Heart right ventricle (tissue), 16 donors: ENCODE measurements around the gene CHRNG. TPM values are rescaled to one million over a fixed set of nuclear protein-coding genes. Genes with fewer than 3 reads are reported as not detected.
A peak's percentile ranks its signal among the peaks of the same experiment; 100 is the strongest.

ENCODE experiments used
- ATAC-seq, 8 donors: fragments of 200-7000 bp; cut with Tn5 transposase; one replicate each; pipeline ENCODE4 v1.9.1; 2020; ENCODE audit warnings: mild to moderate bottlenecking in 8 of 8, moderate library complexity in 8 of 8, moderate number of reproducible peaks in 1 of 8
- DNase-seq, 2 donors: peaks; one replicate each; pipeline ENCODE4 v3.0.0-alpha.2; 2020
- H3K27ac ChIP-seq, 10 donors: fragments of 200-600 bp; sonication (generic) in 2 of 10; one replicate each; pipeline versions ENCODE4 v1.5.0 to v1.8.0; 2020 to 2022; ENCODE audit warnings: mild to moderate bottlenecking in 3 of 10
- H3K27me3 ChIP-seq, 7 donors: fragments of 200-600 bp; one replicate each; pipeline ENCODE4 v1.8.0; 2021 to 2022; ENCODE audit warnings: mild to moderate bottlenecking in 2 of 7
- H3K36me3 ChIP-seq, 9 donors: fragments of 200-600 bp; sonication (generic) in 1 of 9; one replicate each; pipeline versions ENCODE4 v1.5.0 to v1.8.0; 2020 to 2022; ENCODE audit warnings: mild to moderate bottlenecking in 2 of 9
- H3K4me1 ChIP-seq, 9 donors: fragments of 200-600 bp; sonication (generic) in 1 of 9; one replicate each; pipeline versions ENCODE4 v1.5.0 to v1.8.0; 2020 to 2022; ENCODE audit warnings: mild to moderate bottlenecking in 4 of 9
- H3K4me3 ChIP-seq, 10 donors: fragments of 200-600 bp; sonication (generic) in 2 of 10; one replicate each; pipeline versions ENCODE4 v1.5.0 to v1.8.0; 2020 to 2022; ENCODE audit warnings: mild to moderate bottlenecking in 7 of 10, moderate library complexity in 2 of 10
- H3K9me3 ChIP-seq, 11 donors: fragments of 200-600 bp in 10 of 11; sonication (generic) in 2 of 11; one replicate each; pipeline versions ENCODE4 v1.5.0 to v1.8.0; 2013 to 2022; ENCODE audit warnings: mild to moderate bottlenecking in 2 of 11, control low read depth in 1 of 11, moderate library complexity in 1 of 11
- CTCF ChIP-seq, 9 donors: fragments of 200-600 bp; sonication (generic) in 2 of 9; IDR thresholded peaks; one replicate each; pipeline versions ENCODE4 v1.5.0 to v1.8.0; 2021 to 2022; ENCODE audit warnings: antibody characterized with exemption in 9 of 9, mild to moderate bottlenecking in 5 of 9, moderate library complexity in 1 of 9
- WGBS, 2 donors: extraction: QIAGEN DNeasy Blood & Tissue Kit; methylation state at CpG; one replicate each; pipeline ENCODE4 v1.1.7; 2013; ENCODE audit warnings: inconsistent platforms in 1 of 2; 5-methylcytosine and 5-hydroxymethylcytosine counted together
- intact Hi-C, 10 donors: fragments of 100-400 bp; cut with DNase I; formaldehyde crosslinking; loops; one replicate each; pipeline versions ENCODE4 v1.11.1 to v1.14.2; 2022
- polyA plus RNA-seq, 2 donors: library from polyadenylated mRNA; stranded (reverse); fragments of 200-250 nt; gene quantifications; one replicate each; pipeline ENCODE4 v1.2.3, GENCODE V29; 2013
- total RNA-seq, 10 donors: library from RNA; stranded (reverse); fragmentation: NEBNext Ultra II Directional in 3 of 10; extraction: Animal tissue kit (Norgen Biotek cat#: 25700) in 3 of 10; gene quantifications; one replicate each; pipeline versions ENCODE4 v1.2.1 to v1.2.4, GENCODE V29; 2021 to 2023
- donor health status: Arrhythmogenic right ventricular cardiomyopathy.
- donor health status: ischemic (EF 13 %, LVEDD 7.1; RV severe dilation, severe dysfunction).
- donor health status: healthy with polysubstance abuse.
- donor health status: DM: no; HTN: yes; CAD: no.
- donor health status: DM: no; HTN: no; CAD: no.
- donor health status: ischemic (EF 25% LVEDD 6.9; RV normal size, moderate dysfunction).
- donor health status: ischemic (EF 25% LVEDD 5.7; RV mildly dilated, moderate dysfunction).
- donor health status: healthy.
- donor health status: DM: yes; HTN: yes; CAD: no.
- donor health status: Ischemic cardiomyopathy.
- donor health status: ischemic (EF 35%, LVEDD 5.7; RV mildly dilated, moderate dysfunction).
- donor health status: nonischemic (EF 11% LVEDD 7.7; RV severe dilation, severe dysfunction).
- donor health status: DM: yes; HTN: yes; CAD: no.
- donor health status: PGD.
- donor health status: ischemic (EF 29% LVEDD 5.4; RV normal size, mild dysfunction).
- donor health status: nonischemic (EF 23%, LVEDD 6.1; RV moderate dilation, normal function).

Gene CHRNG
- total and polyA plus RNA-seq, 12 donors, result not detected

GRCh38 chr2:232508251-232508650 is 31.2 kb upstream of the CHRNG start:
- H3K9me3 ChIP-seq, result no peaks in the 10 kb centered on the region
- H3K27me3 ChIP-seq, result peaks cover 3 to 55% (median 28%) of the 10 kb centered on the region in 7 donors
- H3K4me3 ChIP-seq, result no peak overlapping the region
- H3K4me1 ChIP-seq, result peaks cover under 1 to 9% (median 5%) of the 10 kb centered on the region in 9 donors
- 77 to 83% methylated on average over 7 of the region's 7 CpGs for WGBS, 2 donors
- no peak overlapping the region for H3K27ac ChIP-seq
- ATAC-seq (no peak), DNase-seq (no peak)
- no peak for TF ChIP-seq CTCF (IDR thresholded peaks at IDR 0.05)
- intact Hi-C loops, result no loop called here
- H3K36me3 ChIP-seq, result no peaks in the 10 kb centered on the region

GRCh38 chr2:232511336-232511890 is 28.1 kb upstream of the CHRNG start:
- DNase-seq, result peak; percentile 51 to 55
- TF ChIP-seq CTCF (IDR thresholded peaks at IDR 0.05), result no peak
- no peak overlapping the region for H3K27ac ChIP-seq
- 45 to 50% methylated on average over 11 of the region's 11 CpGs for WGBS, 2 donors
- no peaks in the 10 kb centered on the region for H3K36me3 ChIP-seq
- intact Hi-C loops, result loop anchor here in 1 of 10 donors (5.0 kb wide), 1 partner anchor 54 kb away; the partner anchor contains the start of gene ALPI
- no peak overlapping the region for H3K4me3 ChIP-seq
- H3K4me1 ChIP-seq, result peaks cover 0 to 3% (median 0%) of the 10 kb centered on the region in 9 donors
- peaks cover 0 to 38% (median 12%) of the 10 kb centered on the region in 7 donors for H3K27me3 ChIP-seq
- ATAC-seq, result peak in 7 of 8 donors; percentile 49 to 82 (median 71)
- no peaks in the 10 kb centered on the region for H3K9me3 ChIP-seq

GRCh38 chr2:232512602-232513001 is 26.9 kb upstream of the CHRNG start:
- WGBS, 2 donors, result 86% methylated on average over 10 of the region's 10 CpGs
- intact Hi-C loops, result loop anchor here in 1 of 10 donors (5.0 kb wide), 1 partner anchor 55 kb away; the partner anchor contains the start of gene ALPI
- peaks cover 0 to 3% (median 0%) of the 10 kb centered on the region in 9 donors for H3K4me1 ChIP-seq
- DNase-seq (no peak), ATAC-seq (no peak)
- no peaks in the 10 kb centered on the region for H3K36me3 ChIP-seq
- no peak overlapping the region for H3K27ac ChIP-seq
- TF ChIP-seq CTCF (IDR thresholded peaks at IDR 0.05), result no peak
- H3K27me3 ChIP-seq, result peaks cover 0 to 28% (median 7%) of the 10 kb centered on the region in 7 donors
- H3K9me3 ChIP-seq, result no peaks in the 10 kb centered on the region
- H3K4me3 ChIP-seq, result no peak overlapping the region

- no peak for TF ChIP-seq CTCF (IDR thresholded peaks at IDR 0.05)
- intact Hi-C loops, result loop anchor here in 1 of 10 donors (5.0 kb wide), 1 partner anchor 56 kb away; the partner anchor contains the start of gene ALPI
- Histone ChIP-seq H3K4me1 (peaks cover 0 to 3% (median 0%) of the 10 kb centered on the region in 9 donors), H3K27me3 (peaks cover 0 to 35% (median 14%) of the 10 kb centered on the region in 7 donors), H3K4me3 (no peak overlapping the region), H3K27ac (no peak overlapping the region), H3K36me3 (no peaks in the 10 kb centered on the region), H3K9me3 (no peaks in the 10 kb centered on the region)
- ATAC-seq (no peak), DNase-seq (no peak)
- 75 to 87% methylated on average over 5 of the region's 5 CpGs for WGBS, 2 donors
These were observed 26.1 kb upstream of the CHRNG start for GRCh38 chr2:232513353-232513752.
